Measurements from ENCODE around the gene CTBS.

The CTBS gene

GRCh38 chr1:84505493-84506001 is 68.7 kb downstream of the CTBS start:
- DNase-seq, result no peak

GRCh38 chr1:84504580-84505492 is 69.4 kb downstream of the CTBS start:
- peak; percentile 78 for DNase-seq

- no peak for DNase-seq
Observed at GRCh38 chr1:84502927-84503326, 71.3 kb downstream of the CTBS start.
